HFFc6 (cell line): Measurements from ENCODE around the gene TFB1M. TPM values are rescaled to one million over a fixed set of nuclear protein-coding genes. Genes with fewer than 3 reads are reported as not detected.
"Not testable (repeated sequence)": the region's sequence is repeated elsewhere in the genome, so short reads cannot be mapped to it uniquely, and the experiment has no call there.

ENCODE experiments used
- DNase-seq: peaks from one replicate; pipeline ENCODE4 v3.0.0-alpha.2; 2018
- H3K27ac Mint-ChIP-seq: 2 replicates; pipeline ENCODE4 v1.8.0; 2020; ENCODE audit warnings: mild to moderate bottlenecking, mixed read lengths
- H3K27me3 Mint-ChIP-seq: 2 replicates; pipeline ENCODE4 v1.8.0; 2021; ENCODE audit warnings: mild to moderate bottlenecking, moderate library complexity, mixed read lengths; ENCODE audit not compliant: insufficient read depth
- H3K36me3 Mint-ChIP-seq: 2 replicates; pipeline ENCODE4 v1.8.0; 2021; ENCODE audit warnings: low read depth, mixed read lengths
- H3K4me1 Mint-ChIP-seq: 2 replicates; pipeline ENCODE4 v1.8.0; 2020; ENCODE audit warnings: low read depth, mixed read lengths
- H3K4me3 Mint-ChIP-seq: 2 replicates; pipeline ENCODE4 v1.8.0; 2020; ENCODE audit warnings: mild to moderate bottlenecking, moderate library complexity, mixed read lengths
- H3K9me3 Mint-ChIP-seq: 2 replicates; pipeline ENCODE4 v1.8.0; 2020; ENCODE audit warnings: mild to moderate bottlenecking, mixed read lengths
- CTCF ChIP-seq: fragments of 200-600 bp; sonication (generic); IDR thresholded peaks from 2 replicates; pipeline ENCODE4 v1.5.0; 2021; ENCODE audit warnings: antibody characterized with exemption, mild to moderate bottlenecking
- long read RNA-seq: library from polyadenylated mRNA; unstranded; transcript quantifications from one replicate; pipeline ENCODE4 v2.0.0, GENCODE V29; 2019
- total RNA-seq, 6 experiments: library from RNA; stranded (reverse); fragmentation: NEBNext Ultra II Directional; extraction: Animal tissue kit (Norgen Biotek cat#: 25700); gene quantifications; 2 replicates in 1 of 6; 3 replicates in 5 of 6; pipeline ENCODE4 v1.2.3, GENCODE V29; 2021

The TFB1M gene
- 10 to 100 TPM; 16.7 to 23.0 (median 21.7) TPM for total RNA-seq
- long read RNA-seq, transcript TFB1M-201 (7 exons, 1,424 nt), result major isoform, 28 of 35 reads
- long read RNA-seq, partial matches to known transcripts, result 1 of 35 reads
- long read RNA-seq, other reads (novel, unspliced or antisense), result 6 of 35 reads

DNA sequence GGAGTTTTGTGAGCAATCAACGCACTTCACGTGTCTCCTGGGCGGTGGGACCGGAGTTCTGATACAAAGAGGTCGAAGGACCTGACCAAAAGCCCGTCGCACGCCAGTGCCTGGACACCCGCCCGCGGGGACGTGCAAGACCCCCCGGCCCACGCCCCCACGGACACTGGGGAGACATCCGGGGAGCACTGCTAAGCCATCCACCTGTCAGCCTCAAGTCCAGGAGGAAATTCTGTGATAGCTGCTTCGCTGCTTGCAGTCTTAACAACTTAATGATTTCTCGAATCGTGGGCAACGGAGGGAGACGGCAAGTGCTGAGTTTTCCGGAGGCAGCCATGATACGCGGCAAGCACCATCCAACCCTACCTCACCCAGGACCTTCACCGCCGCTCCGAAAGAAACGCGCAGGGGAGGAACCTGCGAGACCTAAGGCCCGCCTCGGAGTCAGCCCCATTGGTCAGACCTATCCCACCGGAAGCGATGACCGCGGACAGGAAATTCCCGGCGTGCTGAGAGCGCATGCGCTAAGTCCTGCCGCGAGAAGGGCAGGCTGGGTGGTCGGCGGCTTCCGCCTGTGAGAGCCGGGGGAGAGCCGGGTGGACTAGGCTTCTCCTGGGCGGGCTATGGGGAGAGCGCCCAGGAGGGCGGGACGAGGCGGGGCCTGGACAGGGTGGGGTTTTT is at the start of gene TFB1M:
Gene TFB1M, minus strand, starts transcription at position 393 of the 681 bp plus-strand sequence. Its CDS starts 56 bp downstream, at position 337.
- Mint-ChIP-seq H3K4me1 (peaks cover 64% of the 10 kb centered on the region), H3K9me3 (no peaks in the 10 kb centered on the region), H3K27ac (peak within 1 kb of the TSS; percentile 97), H3K36me3 (peaks cover 25% of the 10 kb centered on the region), H3K4me3 (peak within 1 kb of the TSS; percentile 98), H3K27me3 (no peaks in the 10 kb centered on the region)
- peak; percentile 98 for DNase-seq
- TF ChIP-seq CTCF, result no peak

DNA sequence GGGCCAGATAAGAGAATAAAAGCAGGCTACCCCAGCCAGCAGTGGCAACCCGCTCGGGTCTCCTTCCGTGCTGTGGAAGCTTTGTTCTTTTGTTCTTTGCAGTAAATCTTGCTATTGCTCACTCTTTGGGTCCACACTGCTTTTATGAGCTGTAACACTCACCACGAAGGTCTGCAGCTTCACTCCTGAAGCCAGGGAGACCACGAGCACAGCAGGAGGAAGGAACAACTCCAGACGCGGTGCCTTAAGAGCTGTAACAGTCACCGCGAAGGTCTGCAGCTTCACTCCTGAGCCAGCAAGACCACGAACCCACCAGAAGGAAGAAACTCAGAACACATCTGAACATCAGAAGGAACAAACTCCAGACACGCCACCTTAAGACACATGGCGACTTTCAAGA is 49.7 kb upstream of the TFB1M start:
- not testable (repeated sequence) for H3K9me3 Mint-ChIP-seq, DNase-seq, H3K27ac Mint-ChIP-seq, H3K36me3 Mint-ChIP-seq, H3K4me3 Mint-ChIP-seq, H3K27me3 Mint-ChIP-seq, H3K4me1 Mint-ChIP-seq

DNA sequence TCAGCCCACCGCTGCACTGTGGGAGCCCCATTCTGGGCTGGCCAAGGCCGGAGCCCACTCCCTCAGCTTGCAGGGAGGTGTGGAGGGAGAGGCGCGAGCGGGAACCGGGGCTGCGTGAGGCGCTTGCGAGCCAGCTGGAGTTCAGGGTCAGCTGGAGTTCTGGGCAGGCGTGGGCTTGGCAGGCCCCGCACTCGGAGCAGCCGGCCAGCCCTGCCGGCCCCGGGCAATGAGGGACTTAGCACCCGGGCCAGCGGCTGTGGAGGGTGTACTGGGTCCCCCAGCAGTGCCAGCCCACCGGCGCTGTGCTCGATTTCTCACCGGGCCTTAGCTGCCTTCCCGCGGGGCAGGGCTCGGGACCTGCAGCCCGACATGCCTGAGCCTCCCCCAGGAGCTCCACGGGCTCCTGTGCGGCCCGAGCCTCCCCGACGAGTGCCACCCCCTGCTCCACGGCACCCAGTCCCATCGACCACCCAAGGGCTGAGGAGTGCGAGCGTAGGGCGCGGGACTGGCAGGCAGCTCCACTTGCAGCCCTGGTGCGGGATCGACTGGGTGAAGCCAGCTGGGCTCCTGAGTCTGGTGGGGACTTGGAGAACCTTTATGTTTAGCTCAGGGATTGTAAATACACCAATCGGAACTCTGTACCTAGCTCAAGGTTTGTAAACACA is 48.8 kb upstream of the TFB1M start:
- H3K4me3 Mint-ChIP-seq, H3K36me3 Mint-ChIP-seq, DNase-seq, H3K9me3 Mint-ChIP-seq, H3K4me1 Mint-ChIP-seq, H3K27ac Mint-ChIP-seq, H3K27me3 Mint-ChIP-seq: not testable (repeated sequence)

DNA sequence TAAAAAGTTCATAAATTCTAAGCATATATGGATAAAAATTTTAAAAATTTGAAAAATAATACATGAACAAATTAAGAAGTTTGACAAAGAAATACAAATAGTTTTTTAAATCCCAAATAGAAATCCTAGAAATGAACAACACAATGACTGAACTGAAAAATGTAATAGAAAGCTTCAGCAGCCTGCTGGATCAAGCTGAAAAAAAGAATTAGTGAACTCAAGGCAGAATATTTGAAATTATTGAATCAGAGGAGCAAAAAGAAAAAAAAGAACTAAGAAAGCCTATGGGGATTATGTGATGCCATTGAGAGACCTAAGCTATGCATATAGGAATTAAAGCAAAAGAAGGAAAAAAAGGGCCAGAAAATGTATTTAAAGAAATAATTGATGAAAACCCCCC is 39.9 kb upstream of the TFB1M start:
- Mint-ChIP-seq H3K27me3 (no peaks in the 10 kb centered on the region; the same call in 1 of the 2 replicates), H3K27ac (no peak overlapping the region), H3K9me3 (peaks cover 24% of the 10 kb centered on the region), H3K4me3 (no peak overlapping the region), H3K4me1 (peaks cover 23% of the 10 kb centered on the region), H3K36me3 (peaks cover 12% of the 10 kb centered on the region)
- no peak for TF ChIP-seq CTCF
- DNase-seq, result no peak

GRCh38 chr6:155352811-155353210 is 38.5 kb upstream of the TFB1M start:
- Mint-ChIP-seq H3K4me1 (peaks cover 37% of the 10 kb centered on the region), H3K9me3 (peaks cover 24% of the 10 kb centered on the region), H3K27ac (peak overlapping the region; percentile 82), H3K27me3 (no peaks in the 10 kb centered on the region; the same call in 1 of the 2 replicates), H3K36me3 (peaks cover 13% of the 10 kb centered on the region), H3K4me3 (no peak overlapping the region)
- DNase-seq, result peak; percentile 69
- no peak for TF ChIP-seq CTCF

DNA sequence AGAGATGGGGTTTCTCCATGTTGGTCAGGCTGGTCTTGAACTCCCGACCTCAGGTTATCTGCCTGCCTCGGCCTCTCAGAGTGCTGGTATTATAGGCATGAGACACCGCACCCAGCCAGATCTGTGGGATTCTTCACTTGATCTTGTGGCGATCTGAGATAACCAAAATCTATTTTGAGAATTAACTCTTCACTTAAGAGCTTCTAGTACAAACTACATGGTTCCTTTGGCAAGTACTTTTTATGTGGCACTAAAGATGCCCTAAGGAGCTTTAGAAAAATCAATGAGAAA is 37.8 kb upstream of the TFB1M start:
- DNase-seq, result no peak
- H3K27me3 Mint-ChIP-seq, result no peaks in the 10 kb centered on the region; the same call in 1 of the 2 replicates
- H3K4me1 Mint-ChIP-seq, result peaks cover 42% of the 10 kb centered on the region
- H3K4me3 Mint-ChIP-seq, result no peak overlapping the region
- TF ChIP-seq CTCF, result no peak
- peaks cover 20% of the 10 kb centered on the region for H3K36me3 Mint-ChIP-seq
- H3K27ac Mint-ChIP-seq, result no peak overlapping the region
- peaks cover 32% of the 10 kb centered on the region for H3K9me3 Mint-ChIP-seq
